ENCODE measurements around the gene WDR91.

The WDR91 gene

GRCh38 chr7:135147899-135148721, 63.2 kb downstream of the WDR91 start, which contains the start of gene TMEM140:
Gene TMEM140 (plus strand): TSS chr7:135148072. CDS start chr7:135164442, 16,370 bp downstream.
- peak within 1 kb of the TSS; percentile 67 for H3K4me3 ChIP-seq (ENCODE audit: low read length, poor library complexity, severe bottlenecking)
- no peaks in the 10 kb centered on the region for H3K27me3 ChIP-seq (ENCODE audit: insufficient read depth, low read length, poor library complexity, severe bottlenecking)
- peak within 1 kb of the TSS; percentile 65 for H2AFZ ChIP-seq (ENCODE audit: low read length)
- H4K20me1 ChIP-seq (ENCODE audit: insufficient read depth, low read length, poor library complexity, severe bottlenecking) = no peaks in the 10 kb centered on the region
- peak within 1 kb of the TSS; percentile 72 for H3K4me2 ChIP-seq (ENCODE audit: low read depth, low read length, poor library complexity, severe bottlenecking)
- H3F3A ChIP-seq (ENCODE audit: low read depth) = no peaks in the 10 kb centered on the region
- H3K9me3 ChIP-seq (ENCODE audit: insufficient read depth, low read depth, low read length) = no peaks in the 10 kb centered on the region
- H3K9ac ChIP-seq (ENCODE audit: low read depth, low read length, poor library complexity, severe bottlenecking) = peak within 1 kb of the TSS; percentile 39
- no peaks in the 10 kb centered on the region for H3K9me2 ChIP-seq (replicated peaks; ENCODE audit: low read depth, low read length)
- H3K79me2 ChIP-seq (ENCODE audit: insufficient read depth, low read length) = no peaks in the 10 kb centered on the region
- H3K4me1 ChIP-seq (ENCODE audit: insufficient read depth, low read length, poor library complexity, severe bottlenecking) = peaks cover 4% of the 10 kb centered on the region
- no peak for TF ChIP-seq EZH2phosphoT487 (IDR thresholded peaks at IDR 0.05; ENCODE audit: borderline replicate concordance)
- H3K36me3 ChIP-seq (ENCODE audit: insufficient read depth, low read length) = no peaks in the 10 kb centered on the region

- no peaks in the 10 kb centered on the region for H3K9me3 ChIP-seq (ENCODE audit: insufficient read depth, low read depth, low read length)
- no peaks in the 10 kb centered on the region for H3F3A ChIP-seq (ENCODE audit: low read depth)
- H3K4me3 ChIP-seq (ENCODE audit: low read length, poor library complexity, severe bottlenecking) = peak overlapping the region; percentile 67
- peak overlapping the region; percentile 39 for H3K9ac ChIP-seq (ENCODE audit: low read depth, low read length, poor library complexity, severe bottlenecking)
- no peak for TF ChIP-seq CTCF (conservative IDR thresholded peaks at IDR 0.05; ENCODE audit: low read length)
- no peak for TF ChIP-seq EZH2phosphoT487 (IDR thresholded peaks at IDR 0.05; ENCODE audit: borderline replicate concordance)
- no peaks in the 10 kb centered on the region for H3K27me3 ChIP-seq (ENCODE audit: insufficient read depth, low read length, poor library complexity, severe bottlenecking)
- H3K9me2 ChIP-seq (replicated peaks; ENCODE audit: low read depth, low read length) = no peaks in the 10 kb centered on the region
- no peaks in the 10 kb centered on the region for H4K20me1 ChIP-seq (ENCODE audit: insufficient read depth, low read length, poor library complexity, severe bottlenecking)
- peak overlapping the region; percentile 72 for H3K4me2 ChIP-seq (ENCODE audit: low read depth, low read length, poor library complexity, severe bottlenecking)
- peak overlapping the region; percentile 65 for H2AFZ ChIP-seq (ENCODE audit: low read length)
- H3K79me2 ChIP-seq (ENCODE audit: insufficient read depth, low read length) = no peaks in the 10 kb centered on the region
- H3K4me1 ChIP-seq (ENCODE audit: insufficient read depth, low read length, poor library complexity, severe bottlenecking) = peaks cover 4% of the 10 kb centered on the region
- H3K36me3 ChIP-seq (ENCODE audit: insufficient read depth, low read length) = no peaks in the 10 kb centered on the region
Measured at GRCh38 chr7:135147341-135147898, 63.9 kb downstream of the WDR91 start.

GRCh38 chr7:135143885-135144668, 67.2 kb downstream of the WDR91 start:
- H3K27me3 ChIP-seq (ENCODE audit: insufficient read depth, low read length, poor library complexity, severe bottlenecking) = no peaks in the 10 kb centered on the region
- no peaks in the 10 kb centered on the region for H4K20me1 ChIP-seq (ENCODE audit: insufficient read depth, low read length, poor library complexity, severe bottlenecking)
- H3K9me3 ChIP-seq (ENCODE audit: insufficient read depth, low read depth, low read length) = no peaks in the 10 kb centered on the region
- no peaks in the 10 kb centered on the region for H3F3A ChIP-seq (ENCODE audit: low read depth)
- H2AFZ ChIP-seq (ENCODE audit: low read length) = no peak overlapping the region
- no peak overlapping the region for H3K9ac ChIP-seq (ENCODE audit: low read depth, low read length, poor library complexity, severe bottlenecking)
- TF ChIP-seq CTCF (conservative IDR thresholded peaks at IDR 0.05; ENCODE audit: low read length) = no peak
- no peak for TF ChIP-seq EZH2phosphoT487 (IDR thresholded peaks at IDR 0.05; ENCODE audit: borderline replicate concordance)
- no peaks in the 10 kb centered on the region for H3K36me3 ChIP-seq (ENCODE audit: insufficient read depth, low read length)
- H3K4me2 ChIP-seq (ENCODE audit: low read depth, low read length, poor library complexity, severe bottlenecking) = no peak overlapping the region
- H3K79me2 ChIP-seq (ENCODE audit: insufficient read depth, low read length) = no peaks in the 10 kb centered on the region
- H3K4me1 ChIP-seq (ENCODE audit: insufficient read depth, low read length, poor library complexity, severe bottlenecking) = peaks cover 4% of the 10 kb centered on the region
- no peaks in the 10 kb centered on the region for H3K9me2 ChIP-seq (replicated peaks; ENCODE audit: low read depth, low read length)
- no peak overlapping the region for H3K4me3 ChIP-seq (ENCODE audit: low read length, poor library complexity, severe bottlenecking)
